ENCODE results near the gene BIRC3. TPM values are rescaled to one million over a fixed set of nuclear protein-coding genes. Genes with fewer than 3 reads are reported as not detected.

The BIRC3 gene
- polyA plus RNA-seq, 2 of the 4 experiments (the other 2 are of a cell fraction): 11.3 to 17.5 TPM

GRCh38 chr11:102359372-102359771 is 42.1 kb downstream of the BIRC3 start:
- ChIA-PET POLR2A (no interaction called here), CTCF (interaction anchor here (1.3 to 2.9 kb wide), 3 partner anchors 20 to 254 kb away, joined by 3 to 10 read pairs (median 6); no protein-coding TSS in a partner anchor)
- FAIRE-seq (no peak), DNase-seq (ENCODE audit: low read depth in 1 of 2, low spot score in 1 of 2) (peak in 1 of 2 experiments; percentile 28), ATAC-seq (no peak)
- Histone ChIP-seq H3K4me2 (no peak overlapping the region), H3K4me1 (no peaks in the 10 kb centered on the region), H3K27ac (no peak overlapping the region), H3K9me3 (peaks cover 15% of the 10 kb centered on the region; the same call in 1 of the 3 replicates), H3K4me3 (no peak overlapping the region)
- no peak for TF ChIP-seq GATA3 (IDR thresholded peaks at IDR 0.05; ENCODE audit: borderline replicate concordance)
- WGBS (ENCODE audit: missing lambda C conversion rate): 93% methylated on average over 3 of the region's 3 CpGs

GRCh38 chr11:102360681-102361080 is 43.4 kb downstream of the BIRC3 start:
- POLR2A ChIA-PET: no interaction called here

GRCh38 chr11:102361086-102362031 is 44.1 kb downstream of the BIRC3 start:
- DNase-seq (ENCODE audit: low read depth in 1 of 2, low spot score in 1 of 2) (no peak), ATAC-seq (no peak; a peak in 1 of 6 replicates), FAIRE-seq (no peak)
- ChIA-PET CTCF (interaction anchor here (0.7 to 2.1 kb wide), 2 partner anchors 30 to 486 kb away, joined by 4 to 12 read pairs; no protein-coding TSS in a partner anchor), POLR2A (no interaction called here)
- Histone ChIP-seq H3K9me3 (peaks cover 11% of the 10 kb centered on the region; the same call in 1 of the 3 replicates), H3K4me3 (no peak overlapping the region), H3K27ac (no peak overlapping the region), H3K4me1 (no peaks in the 10 kb centered on the region), H3K4me2 (no peak overlapping the region)
- WGBS (ENCODE audit: missing lambda C conversion rate): 75% methylated on average over 5 of the region's 5 CpGs
- TF ChIP-seq ELK1 (IDR thresholded peaks at IDR 0.05; ENCODE audit: low read depth, low read length) (no peak), MAX (IDR thresholded peaks at IDR 0.05) (no peak), NR3C1 (IDR thresholded peaks at IDR 0.05) (no peak), EHF (CRISPR knock-in tag; IDR thresholded peaks at IDR 0.05) (no peak), HEYL (CRISPR knock-in tag; IDR thresholded peaks at IDR 0.05) (no peak), CHD2 (IDR thresholded peaks at IDR 0.05; ENCODE audit: low read length, partially characterized antibody) (no peak), RARB (CRISPR knock-in tag; IDR thresholded peaks at IDR 0.05) (no peak), JUNB (IDR thresholded peaks at IDR 0.05) (no peak), RCOR1 (IDR thresholded peaks at IDR 0.05; ENCODE audit: low read depth, low read length) (no peak), CTCF (IDR thresholded peaks at IDR 0.05) (no peak), FOSL2 (IDR thresholded peaks at IDR 0.05) (no peak), FOSL2 (CRISPR knock-in tag; IDR thresholded peaks at IDR 0.05) (no peak), RNF2 (IDR thresholded peaks at IDR 0.05; ENCODE audit: borderline replicate concordance, low read depth) (no peak), FOSB (CRISPR knock-in tag; IDR thresholded peaks at IDR 0.05) (no peak)

More at GRCh38 chr11:102360681-102361080, 43.4 kb downstream of the BIRC3 start:
- CTCF ChIA-PET: interaction anchor here (2.1 to 2.9 kb wide), 2 partner anchors 30 to 252 kb away, joined by 10 to 12 read pairs; no protein-coding TSS in a partner anchor
- ATAC-seq (no peak), DNase-seq (ENCODE audit: low read depth in 1 of 2, low spot score in 1 of 2) (no peak), FAIRE-seq (no peak)
- 89% methylated on average over 3 of the region's 3 CpGs for WGBS (ENCODE audit: missing lambda C conversion rate)
- no peak overlapping the region for H3K4me3 ChIP-seq
- no peak overlapping the region for H3K27ac ChIP-seq
- no peak for TF ChIP-seq EP300 (IDR thresholded peaks at IDR 0.05)
- no peak for TF ChIP-seq MYC (IDR thresholded peaks at IDR 0.05; ENCODE audit: borderline replicate concordance, low read length)
- TF ChIP-seq CBX2 (IDR thresholded peaks at IDR 0.05; ENCODE audit: borderline replicate concordance, low read depth): no peak
- no peak for TF ChIP-seq TFCP2L1 (CRISPR knock-in tag; IDR thresholded peaks at IDR 0.05)
- no peak for TF ChIP-seq ELK1 (IDR thresholded peaks at IDR 0.05; ENCODE audit: low read depth, low read length)
- no peak for TF ChIP-seq CBX8 (IDR thresholded peaks at IDR 0.05)
- no peak for TF ChIP-seq MAX (IDR thresholded peaks at IDR 0.05)
- TF ChIP-seq USF2 (IDR thresholded peaks at IDR 0.05): no peak
- TF ChIP-seq RARB (CRISPR knock-in tag; IDR thresholded peaks at IDR 0.05): no peak
- TF ChIP-seq JUNB (IDR thresholded peaks at IDR 0.05): no peak
- TF ChIP-seq CHD2 (IDR thresholded peaks at IDR 0.05; ENCODE audit: low read length, partially characterized antibody): no peak
- peaks cover 15% of the 10 kb centered on the region; the same call in 1 of the 3 replicates for H3K9me3 ChIP-seq
- H3K4me2 ChIP-seq: no peak overlapping the region
- no peaks in the 10 kb centered on the region for H3K4me1 ChIP-seq
